ENCODE data around the gene TNPO1.
A peak's percentile ranks its signal among the peaks of the same experiment; 100 is the strongest.
"Not testable (repeated sequence)": the region's sequence is repeated elsewhere in the genome, so short reads cannot be mapped to it uniquely, and the experiment has no call there.

Gene TNPO1

GRCh38 chr5:72934953-72935725 lies 118.7 kb downstream of the TNPO1 start:
- DNase-seq (ENCODE audit: low spot score) = not testable (repeated sequence)

GRCh38 chr5:72936893-72937292 lies 120.4 kb downstream of the TNPO1 start:
- no peak for DNase-seq (ENCODE audit: low spot score)

DNA sequence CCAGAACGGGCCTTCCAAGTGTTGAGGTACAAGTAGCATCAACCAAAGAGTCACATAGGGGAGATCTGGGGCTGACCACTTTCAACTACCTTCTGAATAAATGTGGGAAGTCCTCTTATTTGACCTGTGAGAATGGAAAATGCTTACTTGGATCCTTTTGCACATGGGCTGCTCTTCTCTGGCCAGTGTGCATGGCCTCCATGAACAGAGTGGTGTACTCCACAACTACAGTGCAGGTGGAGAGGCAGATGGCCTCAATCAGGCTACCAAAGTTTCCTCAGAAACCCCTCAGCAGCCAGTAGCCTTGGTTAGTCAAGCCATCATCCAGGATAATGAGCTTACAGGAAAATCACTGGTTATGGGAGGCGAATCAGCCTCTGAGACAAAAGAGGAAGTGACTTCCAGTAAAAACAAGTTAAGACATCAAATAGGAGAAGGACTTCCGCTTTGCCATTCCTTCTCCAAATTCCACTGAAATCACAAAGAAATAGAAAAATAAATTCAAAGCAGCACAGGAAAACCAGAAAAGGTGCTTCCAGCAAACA lies 121.1 kb downstream of the TNPO1 start:
- no peak for DNase-seq (ENCODE audit: low spot score)

DNA sequence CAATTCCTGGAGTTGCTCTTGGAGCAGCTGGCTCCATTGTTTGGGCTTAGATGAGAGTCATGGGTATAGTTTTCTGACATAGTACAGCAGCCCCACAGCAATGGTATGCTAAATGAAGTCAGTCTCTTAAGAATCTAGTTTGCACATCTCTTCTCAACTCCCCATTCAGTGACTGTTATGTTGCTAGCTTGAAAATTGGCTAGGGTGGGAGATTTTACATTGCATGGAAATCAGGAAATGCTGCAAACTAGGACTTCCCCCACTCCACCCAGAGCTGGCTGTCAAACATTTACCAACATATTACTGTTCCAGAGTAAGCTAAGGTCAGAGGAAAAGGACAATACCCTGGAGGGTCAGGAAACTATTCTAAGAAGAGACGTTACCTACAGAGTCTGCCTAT lies 121.7 kb downstream of the TNPO1 start:
- no peak for DNase-seq (ENCODE audit: low spot score)

DNA sequence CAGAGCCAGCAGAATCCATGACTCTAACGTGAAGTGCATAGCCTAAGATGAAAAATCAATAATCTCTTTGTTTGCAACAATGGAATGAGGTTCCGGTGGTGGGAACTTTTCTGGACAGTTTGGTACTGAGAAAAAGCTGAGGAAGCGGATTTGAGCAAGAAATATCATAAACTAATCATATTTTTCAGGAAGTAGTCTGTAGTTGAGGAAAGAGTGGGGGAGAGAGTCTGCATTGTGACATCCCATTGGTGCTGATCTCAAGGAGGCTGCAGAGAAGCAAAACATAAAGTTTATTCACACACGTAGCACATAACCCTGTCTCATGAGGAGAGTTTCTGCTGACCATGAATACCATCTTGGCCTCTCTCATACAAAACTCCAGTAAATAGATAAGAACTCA lies 123.6 kb downstream of the TNPO1 start:
- DNase-seq (ENCODE audit: low spot score) = no peak

DNA sequence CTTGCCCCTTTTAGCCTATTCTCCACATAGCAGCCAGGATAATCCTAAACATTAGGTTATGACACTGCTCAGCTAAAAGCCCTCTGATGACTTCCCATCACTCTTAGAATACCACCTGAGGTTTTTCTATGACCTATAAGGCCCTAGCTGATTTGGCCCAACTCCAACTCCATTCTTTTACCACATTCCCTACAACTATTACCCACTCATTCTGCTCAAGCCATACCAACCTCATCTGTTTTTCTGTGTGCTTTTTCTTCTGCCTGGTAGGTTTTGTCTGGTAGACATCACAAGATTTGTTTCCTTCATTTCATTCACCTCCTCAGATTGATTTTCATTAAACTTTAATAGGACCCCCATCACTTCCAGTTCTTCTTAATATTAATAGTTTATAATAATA lies 126.8 kb downstream of the TNPO1 start:
- DNase-seq (ENCODE audit: low spot score) = no peak

GRCh38 chr5:72947498-72947897 lies 131.0 kb downstream of the TNPO1 start:
- DNase-seq (ENCODE audit: low spot score) = no peak

DNA sequence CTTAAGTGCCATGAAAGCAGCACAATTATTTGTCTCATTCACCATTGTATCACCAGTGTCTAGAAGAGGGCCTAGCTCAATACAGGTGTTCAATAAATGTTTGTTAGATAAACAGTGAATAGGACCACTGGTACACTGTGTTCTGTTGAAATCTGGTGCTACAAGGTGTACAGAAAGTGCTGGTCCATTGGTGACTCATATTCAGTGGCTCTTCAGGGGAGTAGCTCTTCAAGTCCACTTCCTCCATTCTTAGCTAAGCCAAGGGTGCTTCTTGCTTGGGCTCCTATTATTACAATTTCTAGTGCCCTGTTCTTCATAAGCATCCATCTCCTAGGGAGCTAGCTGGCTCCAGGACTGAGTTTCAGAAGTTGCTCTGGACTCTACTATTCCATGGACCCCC lies 133.0 kb downstream of the TNPO1 start:
- no peak for DNase-seq (ENCODE audit: low spot score)

DNA sequence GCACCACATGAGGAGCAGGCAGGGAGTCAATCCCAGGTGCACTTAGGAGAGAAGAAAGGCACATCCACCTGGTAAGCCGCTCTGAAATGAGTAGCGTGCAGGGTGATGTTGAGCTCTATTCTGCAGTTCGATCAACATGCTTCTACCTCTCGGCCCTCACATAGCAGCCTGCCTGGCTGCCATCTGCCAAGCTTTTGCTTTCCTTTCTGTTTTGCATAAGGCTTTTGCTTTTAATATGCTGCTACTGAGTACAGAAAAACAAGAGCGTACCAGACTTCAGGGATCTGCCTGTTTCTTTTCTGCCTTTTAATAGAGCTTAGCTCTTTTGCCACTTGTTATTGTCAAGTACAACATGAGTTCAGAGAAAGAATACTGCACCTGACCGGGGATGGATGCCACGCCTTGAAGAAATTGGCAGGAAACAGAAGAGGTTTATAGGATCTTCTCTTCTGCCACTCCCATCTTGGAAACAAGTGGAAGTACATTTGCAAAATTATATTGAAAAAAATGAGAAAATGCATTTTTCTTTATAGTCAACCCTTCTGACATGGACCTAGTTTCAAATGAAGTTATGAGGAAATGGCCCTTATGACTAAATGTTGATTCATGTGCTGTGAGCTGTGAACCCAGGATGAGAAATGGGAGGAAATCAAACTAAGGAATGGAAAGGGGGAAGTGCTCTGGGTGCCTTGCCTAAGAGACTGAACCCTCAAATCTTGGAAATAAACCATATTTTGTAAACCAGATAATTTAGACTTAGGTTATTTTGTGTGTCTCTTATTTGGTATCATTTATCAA lies 135.4 kb downstream of the TNPO1 start:
- DNase-seq (ENCODE audit: low spot score) = peak; percentile 71

DNA sequence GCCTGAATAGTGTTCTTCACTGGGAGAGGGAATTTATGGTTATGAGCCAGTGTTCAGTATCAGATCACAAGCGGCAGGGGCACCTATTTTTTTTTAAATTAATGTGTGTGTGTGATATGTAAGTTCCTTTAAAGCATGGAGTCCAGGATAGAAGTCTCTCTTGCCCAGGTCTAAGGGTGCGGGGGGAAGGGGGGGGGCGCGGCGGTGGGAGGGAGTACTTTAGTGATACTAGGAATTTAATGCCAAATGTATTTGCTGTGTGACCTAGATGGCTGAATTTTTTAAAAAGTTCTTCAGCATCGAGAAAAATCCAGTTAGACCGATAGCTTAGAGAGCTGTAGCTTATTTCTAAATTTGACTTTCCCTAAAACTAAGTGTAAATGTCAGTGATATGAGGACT lies 137.9 kb downstream of the TNPO1 start:
- no peak for DNase-seq (ENCODE audit: low spot score)

- DNase-seq (ENCODE audit: low spot score) = no peak
Observed at GRCh38 chr5:72955143-72955767, 138.8 kb downstream of the TNPO1 start.

DNA sequence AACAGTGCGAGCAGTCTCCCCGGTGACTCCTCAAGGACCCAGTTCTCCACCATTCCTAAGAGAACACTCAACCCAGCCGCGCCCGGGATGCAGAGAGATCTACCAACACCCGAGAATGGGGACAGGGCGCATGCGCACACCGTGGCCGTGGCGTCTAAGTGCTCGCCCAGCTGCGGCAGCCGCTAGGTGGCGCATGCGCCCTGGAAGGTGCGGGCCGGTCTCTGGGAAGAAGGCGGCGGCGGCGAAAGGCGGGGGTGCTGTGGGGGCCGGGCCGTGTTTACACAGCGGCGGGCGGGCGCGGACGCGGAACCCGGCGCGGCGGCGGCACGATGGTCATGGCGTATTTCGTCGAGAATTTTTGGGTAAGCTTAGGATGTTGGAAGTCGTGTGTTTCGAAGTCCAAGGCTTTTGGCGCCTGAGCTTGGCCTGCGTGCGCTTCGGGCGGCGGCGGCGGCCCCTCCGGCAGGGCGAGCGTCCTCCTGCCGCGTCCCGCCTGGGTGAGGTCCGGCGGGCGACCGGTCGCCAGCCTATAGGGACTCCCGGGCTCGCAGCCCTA lies 139.4 kb downstream of the TNPO1 start, which contains the start of gene FCHO2:
Gene FCHO2 (plus strand): TSS at position 274 of the 556 bp plus-strand sequence. CDS start 56 bp downstream, at position 330.
- DNase-seq (ENCODE audit: low spot score) = peak; percentile 98

DNA sequence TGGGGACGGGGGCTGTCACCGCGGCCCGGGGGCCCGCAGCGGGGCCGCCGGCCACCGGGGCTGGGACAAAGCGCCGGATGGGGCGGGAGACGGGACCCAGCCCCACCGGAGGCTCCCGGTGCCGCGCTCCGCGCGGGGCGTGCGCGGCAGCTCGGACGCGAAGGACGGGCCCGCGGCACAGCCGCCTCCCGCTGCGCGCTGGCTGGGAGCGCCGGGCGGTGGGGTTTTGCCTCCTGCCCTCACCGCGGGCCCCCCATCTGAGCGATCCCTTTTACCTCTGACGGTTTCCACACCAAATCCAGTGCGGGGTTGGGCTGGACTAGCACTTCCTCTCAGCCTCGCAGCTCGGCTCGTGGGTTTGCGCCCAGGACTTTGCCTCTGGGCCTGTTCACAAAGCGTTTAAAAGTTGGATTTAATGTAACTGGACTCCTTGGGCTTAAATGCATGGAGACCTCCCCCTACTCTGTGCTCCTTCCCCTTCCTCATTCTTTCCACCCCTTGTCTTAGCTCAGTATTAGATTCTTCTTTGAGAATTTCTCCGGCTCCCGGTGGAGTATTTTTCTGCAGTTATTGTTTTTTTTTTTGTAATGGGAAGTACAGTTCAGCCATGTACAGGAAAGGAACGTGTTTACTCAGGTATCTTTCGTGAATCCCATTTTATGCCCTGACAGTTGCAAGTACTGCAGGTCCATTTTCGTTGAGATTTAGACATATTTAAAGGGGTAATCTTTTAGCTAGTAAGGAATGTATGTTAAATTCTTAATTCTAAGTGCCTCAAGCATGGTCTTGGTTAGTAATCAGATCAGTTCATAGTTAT lies 140.1 kb downstream of the TNPO1 start:
- DNase-seq (ENCODE audit: low spot score) = peak; percentile 54

DNA sequence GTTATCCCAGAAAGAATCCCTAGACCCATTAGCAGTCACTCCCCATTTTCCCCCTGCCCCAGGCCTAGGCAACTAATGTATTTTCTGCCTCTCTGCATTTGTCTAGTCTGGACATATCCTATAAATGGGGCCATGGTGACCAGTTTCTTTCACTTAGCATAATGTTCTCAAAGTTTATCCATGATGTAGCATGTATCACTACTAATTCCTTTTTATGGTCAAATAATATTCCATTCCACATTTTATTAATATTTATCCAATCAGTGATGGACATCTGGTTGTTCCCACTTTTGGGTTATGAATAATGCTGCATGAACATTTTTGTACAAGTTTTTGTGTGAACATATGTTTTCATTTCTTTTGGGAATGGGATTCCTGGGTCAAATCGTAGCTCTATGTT lies 140.9 kb downstream of the TNPO1 start:
- no peak for DNase-seq (ENCODE audit: low spot score)

GRCh38 chr5:72959257-72959656 lies 142.8 kb downstream of the TNPO1 start:
- DNase-seq (ENCODE audit: low spot score) = no peak
